B cell (primary cell): ENCODE results near the gene PATZ1. TPM values are rescaled to one million over a fixed set of nuclear protein-coding genes. Genes with fewer than 3 reads are reported as not detected.

ENCODE experiments used
- ATAC-seq: fragments of 200-7000 bp; cut with Tn5 transposase; one replicate; pipeline ENCODE4 v1.10.0; 2021; ENCODE audit warnings: low read depth, mild to moderate bottlenecking, moderate number of reproducible peaks, moderate library complexity
- CTCF ChIA-PET: fragments of 350-600 bp; sonication (Branson Sonifier 250); formaldehyde crosslinking; loops from one replicate; lab custom pipeline; 2021; ENCODE audit warnings: antibody characterized with exemption, inconsistent platforms; lab: Charles Lee
- POLR2A ChIA-PET: fragments of 350-600 bp; sonication (Branson Sonifier 250); formaldehyde crosslinking; loops from one replicate; lab custom pipeline; 2021; ENCODE audit warnings: antibody characterized with exemption; lab: Charles Lee
- DNase-seq: peaks from one replicate; pipeline ENCODE4 v3.0.0; 2013
- H2AFZ ChIP-seq: 2 replicates; pipeline ENCODE4 v1.6.1; 2012; ENCODE audit warnings: mild to moderate bottlenecking, low read depth, low read length; ENCODE audit not compliant: insufficient read depth, poor library complexity, severe bottlenecking
- H3K27ac ChIP-seq, 2 donors: 1 replicate in 1 of 2; 2 replicates in 1 of 2; pipeline ENCODE4 v1.5.1; 2012 to 2013; ENCODE audit warnings: low read length in 2 of 2, mild to moderate bottlenecking in 2 of 2, moderate library complexity in 1 of 2
- H3K27me3 ChIP-seq, 4 experiments: fragments of 200-600 bp in 1 of 4; sonication (generic) in 1 of 4; replicated peaks in 1 of 4; 1 replicate in 2 of 4; 2 replicates in 2 of 4; pipeline versions ENCODE4 v1.6.1 to v1.7.0; 2013 to 2016; ENCODE audit warnings: low read length in 3 of 4, mild to moderate bottlenecking in 2 of 4, mixed read lengths in 1 of 4, moderate library complexity in 1 of 4; ENCODE audit not compliant: insufficient read depth in 4 of 4, control insufficient read depth in 3 of 4; ENCODE audit errors: control extremely low read depth in 1 of 4
- H3K36me3 ChIP-seq, 2 experiments: replicated peaks in 1 of 2; 1 replicate in 1 of 2; 2 replicates in 1 of 2; pipeline versions ENCODE4 v1.6.1 to v1.7.1; 2013; ENCODE audit warnings: low read length in 1 of 2; ENCODE audit not compliant: insufficient read depth in 2 of 2, control insufficient read depth in 1 of 2; ENCODE audit errors: control extremely low read depth in 1 of 2, extremely low read depth in 1 of 2
- H3K4me1 ChIP-seq, 2 donors: fragments of 200-600 bp in 1 of 2; sonication (generic) in 1 of 2; 1 replicate in 1 of 2; 2 replicates in 1 of 2; pipeline versions ENCODE4 v1.5.1 to v1.6.1; 2013 to 2017; ENCODE audit warnings: low read length in 2 of 2; ENCODE audit not compliant: control insufficient read depth in 2 of 2, insufficient read depth in 2 of 2
- H3K4me2 ChIP-seq: replicated peaks from 2 replicates; pipeline ENCODE3; 2012; ENCODE audit warnings: mild to moderate bottlenecking, low read depth, low read length; ENCODE audit not compliant: poor library complexity, severe bottlenecking
- H3K4me3 ChIP-seq, 5 experiments: fragments of 200-600 bp in 1 of 5; sonication (generic) in 1 of 5; 1 replicate in 3 of 5; 2 replicates in 2 of 5; pipeline versions ENCODE4 v1.5.1 to v1.7.0; 2011 to 2016; ENCODE audit warnings: low read length in 4 of 5, mild to moderate bottlenecking in 4 of 5, low read depth in 2 of 5, control low read depth in 1 of 5, moderate library complexity in 1 of 5; ENCODE audit not compliant: insufficient read depth in 1 of 5; ENCODE audit errors: control extremely low read depth in 1 of 5, extremely low read depth in 1 of 5
- H3K79me2 ChIP-seq: fragments of 200-600 bp; sonication (generic); one replicate; pipeline ENCODE4 v1.6.0; 2016; ENCODE audit warnings: low read length; ENCODE audit not compliant: control insufficient read depth, insufficient read depth
- H3K9ac ChIP-seq: fragments of 200-600 bp; sonication (generic); 2 replicates; pipeline ENCODE4 v1.6.1; 2017; ENCODE audit warnings: mild to moderate bottlenecking, low read length, moderate library complexity
- H3K9me3 ChIP-seq, 3 donors: one replicate each; pipeline versions ENCODE4 v1.6.1 to v1.7.1; 2013; ENCODE audit warnings: low read length in 2 of 3; ENCODE audit not compliant: control insufficient read depth in 2 of 3, insufficient read depth in 1 of 3; ENCODE audit errors: control extremely low read depth in 1 of 3
- H4K20me1 ChIP-seq: 2 replicates; pipeline ENCODE4 v1.6.0; 2012; ENCODE audit warnings: mild to moderate bottlenecking, low read length; ENCODE audit not compliant: insufficient read depth, control insufficient read depth, poor library complexity, severe bottlenecking
- H3K27ac Mint-ChIP-seq: one replicate; pipeline ENCODE4 v1.8.0; 2021; ENCODE audit warnings: mixed read lengths
- H3K27me3 Mint-ChIP-seq: one replicate; pipeline ENCODE4 v1.8.0; 2021; ENCODE audit warnings: mixed read lengths
- H3K4me1 Mint-ChIP-seq: one replicate; pipeline ENCODE4 v1.8.0; 2021; ENCODE audit warnings: mixed read lengths
- H3K4me3 Mint-ChIP-seq: one replicate; pipeline ENCODE4 v1.8.0; 2021; ENCODE audit warnings: mixed read lengths
- H3K9me3 Mint-ChIP-seq: one replicate; pipeline ENCODE4 v1.8.0; 2022; ENCODE audit warnings: mixed read lengths; ENCODE audit not compliant: insufficient read depth
- EZH2 ChIP-seq: IDR thresholded peaks from 2 replicates; pipeline ENCODE4 v1.6.1; 2012; ENCODE audit warnings: borderline replicate concordance, low read depth, mild to moderate bottlenecking, moderate library complexity, low read length; ENCODE audit not compliant: insufficient read depth, poor library complexity, severe bottlenecking
- WGBS: methylation state at CpG from one replicate; pipeline ENCODE4 v1.1.5; 2013; ENCODE audit warnings: missing lambda C conversion rate; ENCODE audit not compliant: insufficient coverage; 5-methylcytosine and 5-hydroxymethylcytosine counted together
- intact Hi-C: fragments of 100-400 bp; cut with micrococcal nuclease; formaldehyde crosslinking; loops from one replicate; pipeline ENCODE4 v1.10.0; 2022
- polyA plus RNA-seq: library from polyadenylated mRNA; depleted of rRNA; stranded (reverse); fragments of >200 nt; gene quantifications from 2 replicates; pipeline ENCODE4 v1.2.3, GENCODE V29; 2012
- total RNA-seq, 2 donors: library from RNA; stranded (reverse); fragments of 120-200 nt in 1 of 2; gene quantifications; 1 replicate in 1 of 2; 2 replicates in 1 of 2; pipeline versions ENCODE4 v1.2.3 to v1.2.4, GENCODE V29; 2013 to 2022
- TF ChIP-seq, protein P1 (sequence below): fragments of 200-600 bp; IDR thresholded peaks from one replicate; pipeline ENCODE4 v1.8.0; 2022; ENCODE audit warnings: antibody characterized with exemption, mild to moderate bottlenecking

The PATZ1 gene
- total and polyA plus RNA-seq, 2 donors (not counting 1 experiment from before 2014, with no cell fraction given), result 35.1 to 47.4 TPM

DNA sequence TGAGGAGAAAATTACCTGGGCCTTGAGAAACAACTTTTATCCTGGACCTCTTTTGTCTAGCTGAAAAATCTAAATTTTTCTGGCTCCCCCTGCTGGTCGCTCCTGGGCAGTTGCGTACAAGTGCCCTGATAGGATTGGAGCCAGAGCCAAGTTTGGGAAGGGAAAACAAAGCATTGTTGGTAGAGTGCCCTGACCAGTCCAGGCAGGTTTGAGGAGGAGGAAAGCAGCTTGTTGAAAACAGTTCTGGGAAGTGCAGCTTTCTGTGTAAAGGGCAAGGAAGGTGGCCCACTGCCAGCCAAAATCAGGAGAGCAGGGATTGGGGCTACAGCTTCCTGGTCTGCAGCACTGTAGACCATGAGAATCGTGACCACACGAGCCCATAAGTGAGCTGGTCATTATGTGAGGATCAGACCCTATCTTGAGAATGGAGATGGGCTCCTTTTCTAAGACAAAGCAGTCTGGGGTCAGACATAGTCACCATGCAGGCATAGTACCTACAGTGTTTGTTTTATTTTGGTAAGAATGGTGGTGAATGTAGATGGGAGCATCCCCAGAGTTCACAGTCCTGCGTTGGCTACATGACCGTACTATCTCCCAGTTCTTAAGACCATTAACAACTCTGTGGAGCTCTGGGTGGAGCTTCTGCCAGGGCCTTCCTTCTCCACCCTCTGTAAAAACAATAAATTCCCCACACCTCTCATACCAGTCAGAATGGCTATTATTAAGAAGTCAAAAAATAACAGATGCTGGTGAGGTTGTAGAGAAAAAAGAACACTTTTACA lies 32.6 kb downstream of the PATZ1 start:
- intact Hi-C loops, result loop anchor here (1.0 kb wide), 2 partner anchors 21 to 101 kb away; partner anchors contain the start of genes LIMK2 and PIK3IP1
- H3K27ac ChIP-seq, result no peak overlapping the region
- H3K9ac ChIP-seq, result no peak overlapping the region
- ChIA-PET CTCF (interaction anchor here (0.6 to 8.1 kb wide), 33 partner anchors 9 to 678 kb away, joined by 3 to 208 read pairs (median 5); partner anchors contain the start of genes LIMK2, PIK3IP1 and SLC35E4), POLR2A (interaction anchor here (0.6 to 2.7 kb wide), 4 partner anchors 22 to 1772 kb away, joined by 3 to 11 read pairs (median 5); partner anchors contain the start of gene PIK3IP1)
- H3K9me3 ChIP-seq, result peaks cover 3% of the 10 kb centered on the region in 3 donors
- H3K79me2 ChIP-seq, result no peaks in the 10 kb centered on the region
- TF ChIP-seq EZH2, result no peak
- TF ChIP-seq, protein P1, sequence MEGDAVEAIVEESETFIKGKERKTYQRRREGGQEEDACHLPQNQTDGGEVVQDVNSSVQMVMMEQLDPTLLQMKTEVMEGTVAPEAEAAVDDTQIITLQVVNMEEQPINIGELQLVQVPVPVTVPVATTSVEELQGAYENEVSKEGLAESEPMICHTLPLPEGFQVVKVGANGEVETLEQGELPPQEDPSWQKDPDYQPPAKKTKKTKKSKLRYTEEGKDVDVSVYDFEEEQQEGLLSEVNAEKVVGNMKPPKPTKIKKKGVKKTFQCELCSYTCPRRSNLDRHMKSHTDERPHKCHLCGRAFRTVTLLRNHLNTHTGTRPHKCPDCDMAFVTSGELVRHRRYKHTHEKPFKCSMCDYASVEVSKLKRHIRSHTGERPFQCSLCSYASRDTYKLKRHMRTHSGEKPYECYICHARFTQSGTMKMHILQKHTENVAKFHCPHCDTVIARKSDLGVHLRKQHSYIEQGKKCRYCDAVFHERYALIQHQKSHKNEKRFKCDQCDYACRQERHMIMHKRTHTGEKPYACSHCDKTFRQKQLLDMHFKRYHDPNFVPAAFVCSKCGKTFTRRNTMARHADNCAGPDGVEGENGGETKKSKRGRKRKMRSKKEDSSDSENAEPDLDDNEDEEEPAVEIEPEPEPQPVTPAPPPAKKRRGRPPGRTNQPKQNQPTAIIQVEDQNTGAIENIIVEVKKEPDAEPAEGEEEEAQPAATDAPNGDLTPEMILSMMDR, result peak; percentile 94
- Mint-ChIP-seq H3K9me3 (peaks cover 4% of the 10 kb centered on the region), H3K4me1 (peaks cover 10% of the 10 kb centered on the region), H3K4me3 (no peak overlapping the region), H3K27me3 (no peaks in the 10 kb centered on the region), H3K27ac (no peak overlapping the region)
- H3K4me1 ChIP-seq, result peaks cover 2 to 7% of the 10 kb centered on the region in 2 donors
- no peaks in the 10 kb centered on the region for H4K20me1 ChIP-seq
- ATAC-seq (peak; percentile 64), DNase-seq (peak; percentile 68)
- peaks cover 0 to 1% of the 10 kb centered on the region in 2 experiments for H3K36me3 ChIP-seq
- no peak overlapping the region for H3K4me2 ChIP-seq
- WGBS, result 45% methylated on average over 5 of the region's 6 CpGs
- H3K4me3 ChIP-seq, result no peak overlapping the region
- no peaks in the 10 kb centered on the region for H3K27me3 ChIP-seq
- H2AFZ ChIP-seq, result no peak overlapping the region

DNA sequence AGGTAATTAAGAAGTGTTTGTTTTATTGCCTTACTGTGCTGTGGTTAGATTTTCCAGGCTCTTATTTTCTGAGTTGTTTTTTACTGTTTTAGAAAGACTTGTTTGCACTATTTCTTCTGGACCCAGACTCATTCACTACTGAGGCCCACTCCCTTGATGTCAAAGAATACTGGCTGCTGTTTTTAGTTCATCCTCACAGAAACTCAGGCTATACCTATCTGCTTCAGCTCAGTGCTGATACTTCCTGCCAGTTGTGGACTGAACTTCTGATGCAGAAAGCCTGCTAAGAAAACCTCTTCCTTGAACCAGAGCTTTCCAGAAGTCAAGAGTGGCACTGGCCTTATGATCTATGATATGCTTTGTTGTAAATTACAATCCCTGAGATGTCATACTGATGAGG lies 38.0 kb downstream of the PATZ1 start:
- ChIA-PET CTCF (interaction anchor here (2.1 kb wide), 1 partner anchor 95 kb away, joined by 7 read pairs; the partner anchor contains the start of gene LIMK2), POLR2A (interaction anchor here (1.0 kb wide), 1 partner anchor 16 kb away, joined by 3 read pairs; the partner anchor contains the start of gene PIK3IP1)
- Histone ChIP-seq H3K4me2 (peak overlapping the region; percentile 6), H3K27ac (peak overlapping the region; percentile 9 to 20), H3K9me3 (no peaks in the 10 kb centered on the region), H3K9ac (no peak overlapping the region), H3K79me2 (no peaks in the 10 kb centered on the region), H3K4me1 (peaks cover 9 to 10% of the 10 kb centered on the region in 2 donors), H3K4me3 (no peak overlapping the region), H4K20me1 (no peaks in the 10 kb centered on the region), H3K27me3 (no peaks in the 10 kb centered on the region), H3K36me3 (no peaks in the 10 kb centered on the region), H2AFZ (no peak overlapping the region)
- no peak for DNase-seq
- H3K9me3 Mint-ChIP-seq, result no peaks in the 10 kb centered on the region
- ATAC-seq, result peak; percentile 47
- peaks cover 29% of the 10 kb centered on the region for H3K4me1 Mint-ChIP-seq
- peak overlapping the region; percentile 79 for H3K27ac Mint-ChIP-seq
- no peaks in the 10 kb centered on the region for H3K27me3 Mint-ChIP-seq
- H3K4me3 Mint-ChIP-seq, result peak overlapping the region; percentile 66
- TF ChIP-seq EZH2, result no peak
- TF ChIP-seq, protein P1, result no peak
- intact Hi-C loops, result loop anchor here (1.0 kb wide), 1 partner anchor 16 kb away; the partner anchor contains the start of gene PIK3IP1
